Activated CD4-positive, alpha-beta memory T cell treated with anti-CD3 and anti-CD28 coated beads for 36 hours (primary cell): Measurements from ENCODE around the gene NUP160. TPM values are rescaled to one million over a fixed set of nuclear protein-coding genes. Genes with fewer than 3 reads are reported as not detected.
A peak's percentile ranks its signal among the peaks of the same experiment; 100 is the strongest.
"Not testable (repeated sequence)": the region's sequence is repeated elsewhere in the genome, so short reads cannot be mapped to it uniquely, and the experiment has no call there.

Experiments
- CTCF ChIA-PET: fragments of 350-600 bp; sonication (Branson Sonifier 250); formaldehyde crosslinking; loops from one replicate; lab custom pipeline; 2021; ENCODE audit warnings: antibody characterized with exemption, inconsistent platforms; lab: Charles Lee
- POLR2A ChIA-PET: fragments of 350-600 bp; sonication (Branson Sonifier 250); formaldehyde crosslinking; loops from one replicate; lab custom pipeline; 2021; ENCODE audit warnings: antibody characterized with exemption; lab: Charles Lee
- DNase-seq: peaks from one replicate; pipeline ENCODE4 v3.0.0-alpha.2; 2020
- H3K27ac Mint-ChIP-seq: one replicate; pipeline ENCODE4 v1.8.0; 2021; ENCODE audit warnings: mixed read lengths
- H3K27me3 Mint-ChIP-seq: one replicate; pipeline ENCODE4 v1.8.0; 2021; ENCODE audit warnings: mixed read lengths
- H3K36me3 Mint-ChIP-seq: one replicate; pipeline ENCODE4 v1.8.0; 2021; ENCODE audit warnings: mixed read lengths
- H3K4me1 Mint-ChIP-seq: one replicate; pipeline ENCODE4 v1.8.0; 2021; ENCODE audit warnings: low read depth, mixed read lengths
- H3K4me3 Mint-ChIP-seq: one replicate; pipeline ENCODE4 v1.8.0; 2021; ENCODE audit warnings: mild to moderate bottlenecking, mixed read lengths
- H3K9me3 Mint-ChIP-seq: one replicate; pipeline ENCODE4 v1.8.0; 2021; ENCODE audit warnings: mixed read lengths
- intact Hi-C: fragments of 100-400 bp; cut with micrococcal nuclease; formaldehyde crosslinking; loops from one replicate; pipeline ENCODE4 v1.15.1; 2023
- total RNA-seq, 2 experiments: library from RNA; stranded (reverse); gene quantifications; one replicate each; pipeline ENCODE4 v1.2.3, GENCODE V29; 2021

Gene NUP160
- total RNA-seq, 2 experiments from 2014 or later = 68.0 to 69.5 TPM

GRCh38 chr11:47879259-47880158, 31.4 kb upstream of the NUP160 start:
- CTCF ChIA-PET = interaction anchor here (1.8 kb wide), 1 partner anchor 15 kb away, joined by 4 read pairs; no protein-coding TSS in a partner anchor
- POLR2A ChIA-PET = no interaction called here
- Mint-ChIP-seq H3K27ac (no peak overlapping the region), H3K4me3 (no peak overlapping the region), H3K27me3 (no peaks in the 10 kb centered on the region), H3K36me3 (peaks cover 4% of the 10 kb centered on the region), H3K9me3 (peaks cover 16% of the 10 kb centered on the region), H3K4me1 (peaks cover 8% of the 10 kb centered on the region)
- intact Hi-C loops = no loop called here
- no peak for DNase-seq

GRCh38 chr11:47875858-47876257, 27.7 kb upstream of the NUP160 start:
- H3K4me3 Mint-ChIP-seq, DNase-seq, H3K4me1 Mint-ChIP-seq, H3K27me3 Mint-ChIP-seq, POLR2A ChIA-PET, H3K36me3 Mint-ChIP-seq, CTCF ChIA-PET, H3K27ac Mint-ChIP-seq, intact Hi-C loops: not testable (repeated sequence)
- peaks cover 18% of the 10 kb centered on the region for H3K9me3 Mint-ChIP-seq

- Mint-ChIP-seq H3K4me3 (no peak overlapping the region), H3K4me1 (peaks cover 2% of the 10 kb centered on the region), H3K9me3 (peaks cover 3% of the 10 kb centered on the region), H3K27me3 (no peaks in the 10 kb centered on the region), H3K27ac (no peak overlapping the region), H3K36me3 (no peaks in the 10 kb centered on the region)
- no peak for DNase-seq
- POLR2A ChIA-PET = no interaction called here
- CTCF ChIA-PET = interaction anchor here (1.5 kb wide), 1 partner anchor 17 kb away, joined by 3 read pairs; no protein-coding TSS in a partner anchor
- intact Hi-C loops = no loop called here
These were observed 22.3 kb upstream of the NUP160 start for GRCh38 chr11:47870404-47870803.

GRCh38 chr11:47869544-47870393, 21.6 kb upstream of the NUP160 start:
- H3K27ac Mint-ChIP-seq = no peak overlapping the region
- intact Hi-C loops = no loop called here
- CTCF ChIA-PET = interaction anchor here (1.3 to 1.5 kb wide), 2 partner anchors 17 to 22 kb away, joined by 3 to 6 read pairs; partner anchors contain the start of gene NUP160
- peaks cover 2% of the 10 kb centered on the region for H3K9me3 Mint-ChIP-seq
- DNase-seq = no peak
- no peaks in the 10 kb centered on the region for H3K36me3 Mint-ChIP-seq
- POLR2A ChIA-PET = no interaction called here
- peaks cover 6% of the 10 kb centered on the region for H3K4me1 Mint-ChIP-seq
- no peak overlapping the region for H3K4me3 Mint-ChIP-seq
- no peaks in the 10 kb centered on the region for H3K27me3 Mint-ChIP-seq

GRCh38 chr11:47867823-47868222, 19.7 kb upstream of the NUP160 start:
- H3K36me3 Mint-ChIP-seq = no peaks in the 10 kb centered on the region
- DNase-seq = no peak
- no peak overlapping the region for H3K4me3 Mint-ChIP-seq
- POLR2A ChIA-PET = no interaction called here
- intact Hi-C loops = no loop called here
- CTCF ChIA-PET = interaction anchor here (0.7 to 1.5 kb wide), 2 partner anchors 14 to 250 kb away, joined by 3 to 6 read pairs; no protein-coding TSS in a partner anchor
- no peak overlapping the region for H3K27ac Mint-ChIP-seq
- no peaks in the 10 kb centered on the region for H3K27me3 Mint-ChIP-seq
- peaks cover 22% of the 10 kb centered on the region for H3K4me1 Mint-ChIP-seq
- no peaks in the 10 kb centered on the region for H3K9me3 Mint-ChIP-seq

GRCh38 chr11:47866892-47867291, 18.7 kb upstream of the NUP160 start:
- H3K36me3 Mint-ChIP-seq, H3K9me3 Mint-ChIP-seq, intact Hi-C loops, H3K27ac Mint-ChIP-seq, CTCF ChIA-PET, H3K27me3 Mint-ChIP-seq, POLR2A ChIA-PET, DNase-seq, H3K4me3 Mint-ChIP-seq: not testable (repeated sequence)
- peaks cover 29% of the 10 kb centered on the region for H3K4me1 Mint-ChIP-seq

- POLR2A ChIA-PET = no interaction called here
- peak overlapping the region; percentile 3 for H3K4me3 Mint-ChIP-seq
- H3K36me3 Mint-ChIP-seq = no peaks in the 10 kb centered on the region
- H3K9me3 Mint-ChIP-seq = no peaks in the 10 kb centered on the region
- intact Hi-C loops = loop anchor here (5.0 kb wide), 2 partner anchors 67 to 142 kb away; no protein-coding TSS in a partner anchor
- no peak for DNase-seq
- CTCF ChIA-PET = interaction anchor here (0.9 to 2.4 kb wide), 3 partner anchors 11 to 244 kb away, joined by 3 to 10 read pairs (median 4); no protein-coding TSS in a partner anchor
- H3K27ac Mint-ChIP-seq = no peak overlapping the region
- no peaks in the 10 kb centered on the region for H3K27me3 Mint-ChIP-seq
- H3K4me1 Mint-ChIP-seq = peaks cover 34% of the 10 kb centered on the region
These were observed 16.8 kb upstream of the NUP160 start for GRCh38 chr11:47864901-47865300.

GRCh38 chr11:47863898-47864430, 15.8 kb upstream of the NUP160 start:
- no peak overlapping the region for H3K27ac Mint-ChIP-seq
- no peaks in the 10 kb centered on the region for H3K9me3 Mint-ChIP-seq
- H3K4me1 Mint-ChIP-seq = peaks cover 37% of the 10 kb centered on the region
- no peaks in the 10 kb centered on the region for H3K27me3 Mint-ChIP-seq
- ChIA-PET CTCF (interaction anchor here (1.0 to 2.4 kb wide), 3 partner anchors 10 to 246 kb away, joined by 3 to 10 read pairs (median 4); no protein-coding TSS in a partner anchor), POLR2A (interaction anchor here (0.5 kb wide), 1 partner anchor 20 kb away, joined by 3 read pairs; no protein-coding TSS in a partner anchor)
- intact Hi-C loops = loop anchor here (1.0 to 5.0 kb wide), 3 partner anchors 22 to 143 kb away; no protein-coding TSS in a partner anchor
- no peak for DNase-seq
- H3K36me3 Mint-ChIP-seq = no peaks in the 10 kb centered on the region
- no peak overlapping the region for H3K4me3 Mint-ChIP-seq

GRCh38 chr11:47863189-47863897, 15.2 kb upstream of the NUP160 start:
- intact Hi-C loops = loop anchor here (1.0 to 5.0 kb wide), 3 partner anchors 23 to 144 kb away; no protein-coding TSS in a partner anchor
- no peak for DNase-seq
- Mint-ChIP-seq H3K27me3 (no peaks in the 10 kb centered on the region), H3K36me3 (no peaks in the 10 kb centered on the region), H3K4me1 (peaks cover 37% of the 10 kb centered on the region), H3K9me3 (no peaks in the 10 kb centered on the region), H3K27ac (peak overlapping the region; percentile 71), H3K4me3 (no peak overlapping the region)
- ChIA-PET CTCF (interaction anchor here (1.2 to 2.4 kb wide), 2 partner anchors 10 to 247 kb away, joined by 3 to 10 read pairs; no protein-coding TSS in a partner anchor), POLR2A (no interaction called here)

GRCh38 chr11:47861728-47862127, 13.6 kb upstream of the NUP160 start:
- no peak overlapping the region for H3K4me3 Mint-ChIP-seq

GRCh38 chr11:47860536-47860935, 12.4 kb upstream of the NUP160 start:
- no peak for DNase-seq
- H3K9me3 Mint-ChIP-seq = no peaks in the 10 kb centered on the region
- H3K36me3 Mint-ChIP-seq = no peaks in the 10 kb centered on the region
- no peaks in the 10 kb centered on the region for H3K27me3 Mint-ChIP-seq
- H3K4me3 Mint-ChIP-seq = no peak overlapping the region
- CTCF ChIA-PET = interaction anchor here (0.6 kb wide), 1 partner anchor 12 kb away, joined by 3 read pairs; the partner anchor contains the start of gene NUP160
- intact Hi-C loops = loop anchor here (5.0 kb wide), 2 partner anchors 72 to 147 kb away; no protein-coding TSS in a partner anchor
- POLR2A ChIA-PET = no interaction called here
- H3K27ac Mint-ChIP-seq = no peak overlapping the region
- peaks cover 40% of the 10 kb centered on the region for H3K4me1 Mint-ChIP-seq

More at GRCh38 chr11:47861728-47862127, 13.6 kb upstream of the NUP160 start:
- ChIA-PET POLR2A (no interaction called here), CTCF (interaction anchor here (1.6 kb wide), 1 partner anchor 9 kb away, joined by 13 read pairs; no protein-coding TSS in a partner anchor)
- no peaks in the 10 kb centered on the region for H3K9me3 Mint-ChIP-seq
- no peak for DNase-seq
- H3K27ac Mint-ChIP-seq = no peak overlapping the region
- no peaks in the 10 kb centered on the region for H3K36me3 Mint-ChIP-seq
- intact Hi-C loops = loop anchor here (5.0 kb wide), 2 partner anchors 71 to 146 kb away; no protein-coding TSS in a partner anchor
- no peaks in the 10 kb centered on the region for H3K27me3 Mint-ChIP-seq
- H3K4me1 Mint-ChIP-seq = peaks cover 37% of the 10 kb centered on the region
